Muscle of arm (tissue), 14 donors: ENCODE results near the gene SVIP. TPM values are rescaled to one million over a fixed set of nuclear protein-coding genes. Genes with fewer than 3 reads are reported as not detected.

ENCODE experiments used
- DNase-seq: peaks from one replicate; pipeline ENCODE4 v3.0.0-alpha.2; 2013
- long read RNA-seq, 11 donors: transcript quantifications; one replicate each; lab custom pipeline, GENCODE V29; 2026
- polyA plus RNA-seq, 12 donors: library from polyadenylated mRNA; unstranded; fragments of 120-200 nt; gene quantifications; one replicate each; pipeline ENCODE4 v1.2.1, GENCODE V29; 2013; ENCODE audit not compliant: insufficient read length in 12 of 12

The SVIP gene, protein sequence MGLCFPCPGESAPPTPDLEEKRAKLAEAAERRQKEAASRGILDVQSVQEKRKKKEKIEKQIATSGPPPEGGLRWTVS
- polyA plus RNA-seq = 10 to 100 TPM in 5 of 12 donors, 1 to 10 TPM in 6, not detected in 1; 7.1 to 15.9 (median 9.5) TPM
- long read RNA-seq, donor 1, full-length matches to known transcripts = 24 of 34 reads
- long read RNA-seq, donor 1, partial matches to known transcripts = 10 of 34 reads
- long read RNA-seq, donor 1, other reads (novel, unspliced or antisense) = 0 of 34 reads
- long read RNA-seq, donor 2, full-length matches to known transcripts = 8 of 8 reads
- long read RNA-seq, donor 2, partial matches to known transcripts = 0 of 8 reads
- long read RNA-seq, donor 2, other reads (novel, unspliced or antisense) = 0 of 8 reads
- long read RNA-seq, donor 3, full-length matches to known transcripts = 5 of 5 reads
- long read RNA-seq, donor 3, partial matches to known transcripts = 0 of 5 reads
- long read RNA-seq, donor 3, other reads (novel, unspliced or antisense) = 0 of 5 reads
- long read RNA-seq, donor 4 = 0 reads
- long read RNA-seq, donor 5 = 0 reads
- long read RNA-seq, donor 6, full-length matches to known transcripts = 6 of 6 reads
- long read RNA-seq, donor 6, partial matches to known transcripts = 0 of 6 reads
- long read RNA-seq, donor 6, other reads (novel, unspliced or antisense) = 0 of 6 reads
- long read RNA-seq, donor 7, full-length matches to known transcripts = 4 of 4 reads
- long read RNA-seq, donor 7, partial matches to known transcripts = 0 of 4 reads
- long read RNA-seq, donor 7, other reads (novel, unspliced or antisense) = 0 of 4 reads
- long read RNA-seq, donor 8, full-length matches to known transcripts = 13 of 13 reads
- long read RNA-seq, donor 8, partial matches to known transcripts = 0 of 13 reads
- long read RNA-seq, donor 8, other reads (novel, unspliced or antisense) = 0 of 13 reads
- long read RNA-seq, donor 9, full-length matches to known transcripts = 2 of 2 reads
- long read RNA-seq, donor 9, partial matches to known transcripts = 0 of 2 reads
- long read RNA-seq, donor 9, other reads (novel, unspliced or antisense) = 0 of 2 reads
- long read RNA-seq, donor 10, full-length matches to known transcripts = 2 of 2 reads
- long read RNA-seq, donor 10, partial matches to known transcripts = 0 of 2 reads
- long read RNA-seq, donor 10, other reads (novel, unspliced or antisense) = 0 of 2 reads
- long read RNA-seq, donor 11, full-length matches to known transcripts = 7 of 7 reads
- long read RNA-seq, donor 11, partial matches to known transcripts = 0 of 7 reads
- long read RNA-seq, donor 11, other reads (novel, unspliced or antisense) = 0 of 7 reads

DNA sequence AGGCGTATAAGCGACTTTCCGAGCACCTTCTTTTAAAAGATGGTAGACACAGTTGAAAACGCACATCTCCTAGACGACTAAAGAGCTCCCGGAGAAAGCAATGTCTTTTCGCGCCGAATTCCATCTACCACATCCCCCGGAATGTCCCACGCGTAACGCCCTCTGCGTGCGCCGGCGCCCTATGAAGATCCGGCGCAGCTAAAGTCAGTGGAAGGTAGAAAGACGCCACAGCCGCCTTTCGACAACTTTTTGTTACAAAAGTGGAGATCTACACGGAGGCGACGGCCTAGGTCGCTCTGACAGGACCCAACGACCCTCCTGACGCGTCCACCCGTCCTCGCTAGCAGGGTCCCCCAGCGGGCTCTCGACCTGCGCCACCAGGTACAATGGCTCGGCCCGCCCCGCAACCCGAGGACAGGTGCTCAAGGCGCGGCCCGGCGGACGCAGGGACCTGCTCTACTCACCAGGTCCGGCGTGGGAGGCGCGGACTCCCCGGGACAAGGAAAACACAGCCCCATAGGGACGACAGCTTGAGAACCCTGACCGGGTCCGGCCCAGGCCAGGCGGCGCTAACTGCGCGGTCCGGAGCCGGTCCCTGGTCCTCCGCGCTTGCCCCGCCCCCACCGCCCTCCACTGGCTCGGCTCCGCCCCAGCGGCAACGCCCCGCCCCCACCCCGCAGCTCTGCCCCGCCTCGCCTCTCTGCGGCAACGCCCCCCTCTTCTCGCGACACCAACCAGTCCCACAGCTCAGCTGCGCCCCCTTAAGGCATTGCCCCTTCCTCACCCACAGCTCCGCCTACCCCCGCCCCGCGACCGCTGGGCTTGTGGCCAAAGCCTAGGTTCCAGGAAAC is at the start of gene SVIP:
SVIP (minus strand) TSS at position 571 of the 851 bp plus-strand sequence; CDS start at position 518, 53 bp downstream.
- peak; percentile 85 for DNase-seq

- DNase-seq = no peak
These were observed 49.0 kb upstream of the SVIP start for GRCh38 chr11:22878604-22879003.

- no peak for DNase-seq
These were observed 48.4 kb upstream of the SVIP start for GRCh38 chr11:22878039-22878438.

GRCh38 chr11:22875869-22876473 is 46.4 kb upstream of the SVIP start:
- DNase-seq = peak; percentile 87

- no peak for DNase-seq
These were observed 39.7 kb upstream of the SVIP start for GRCh38 chr11:22869325-22869724.

- DNase-seq = no peak
These were observed 30.6 kb upstream of the SVIP start, which contains the start of gene CCDC179 for GRCh38 chr11:22860241-22860640. TSS of gene CCDC179 (minus strand) at chr11:22860474. CDS start at chr11:22860421, 53 bp downstream.

DNA sequence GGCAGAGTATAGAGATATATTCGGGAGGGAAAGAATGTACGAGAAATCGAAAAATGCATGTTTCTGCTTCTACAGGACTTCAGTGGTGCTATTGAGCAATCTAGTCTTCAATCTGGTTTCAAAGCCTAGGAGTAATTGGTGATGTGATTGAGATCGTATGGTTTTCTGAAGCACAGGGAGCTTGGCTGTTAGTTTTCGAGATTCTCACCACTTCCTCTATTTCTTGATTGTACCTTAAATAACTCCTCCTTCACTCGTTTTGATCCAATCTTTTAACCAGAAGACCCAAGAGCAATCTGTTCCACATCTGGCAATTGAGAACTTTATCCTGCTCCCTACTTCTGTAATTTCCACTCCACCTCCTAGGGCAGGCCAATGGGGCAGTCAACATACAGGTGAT is 30.2 kb upstream of the SVIP start:
- DNase-seq = no peak

GRCh38 chr11:22851477-22851876 is 21.9 kb upstream of the SVIP start:
- no peak for DNase-seq

- DNase-seq = no peak
These were observed 17.1 kb upstream of the SVIP start for GRCh38 chr11:22846726-22847125.

GRCh38 chr11:22832315-22833015 is 2.9 kb upstream of the SVIP start:
- no peak for DNase-seq

DNA sequence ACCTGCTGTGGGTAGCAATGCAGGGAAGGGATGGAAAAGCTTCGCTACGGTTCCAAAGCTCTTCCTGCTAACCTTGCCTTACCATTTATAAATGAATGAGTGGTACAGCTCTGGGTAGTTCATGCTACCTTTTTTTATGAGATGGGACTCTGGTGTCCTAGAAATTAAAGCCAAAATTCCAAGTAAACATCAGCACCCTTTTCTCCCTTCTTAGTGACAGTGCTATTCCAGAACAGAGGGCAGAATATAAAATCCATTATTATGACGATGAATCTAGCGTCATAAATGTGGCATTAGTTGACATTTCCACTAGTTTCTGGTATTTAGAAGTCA is 447 bp upstream of the SVIP start:
- DNase-seq = no peak

DNA sequence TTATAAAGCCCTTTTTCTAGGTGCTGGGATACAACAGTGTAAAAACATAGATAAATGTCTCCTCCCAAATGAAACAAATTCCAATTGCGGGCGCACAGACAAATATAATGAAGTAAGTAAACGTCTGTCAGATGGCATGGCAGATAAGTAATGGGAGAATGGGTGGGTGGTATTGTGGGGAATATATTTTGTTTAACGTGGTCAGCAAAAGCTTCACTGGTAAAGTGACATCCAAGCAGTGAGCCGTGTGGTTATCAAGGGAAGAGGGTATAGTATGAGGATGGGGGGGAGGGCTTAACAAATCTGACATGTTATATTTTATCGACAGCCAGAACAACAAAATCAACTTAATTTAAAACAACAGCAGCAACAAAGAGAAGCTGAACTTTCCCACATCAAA is 1.2 kb downstream of the SVIP start:
- DNase-seq = no peak

DNA sequence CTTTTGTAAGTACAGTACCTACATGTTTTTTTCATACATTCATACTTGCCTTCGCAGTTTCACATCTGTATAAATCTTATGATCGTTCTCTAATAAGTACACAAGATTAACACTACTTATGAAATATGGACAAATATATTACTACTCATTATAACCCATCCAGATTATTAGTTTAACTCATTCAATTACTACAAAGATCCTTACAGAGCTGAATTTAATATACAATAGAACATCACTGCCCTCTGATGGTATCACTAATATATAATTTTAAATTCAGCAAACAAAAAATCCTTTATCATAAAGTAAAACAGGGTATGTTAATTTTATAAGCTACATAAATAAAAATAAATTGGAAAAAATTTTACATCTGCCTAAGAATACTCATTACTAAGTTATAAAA is 7.4 kb downstream of the SVIP start:
- DNase-seq = no peak

DNA sequence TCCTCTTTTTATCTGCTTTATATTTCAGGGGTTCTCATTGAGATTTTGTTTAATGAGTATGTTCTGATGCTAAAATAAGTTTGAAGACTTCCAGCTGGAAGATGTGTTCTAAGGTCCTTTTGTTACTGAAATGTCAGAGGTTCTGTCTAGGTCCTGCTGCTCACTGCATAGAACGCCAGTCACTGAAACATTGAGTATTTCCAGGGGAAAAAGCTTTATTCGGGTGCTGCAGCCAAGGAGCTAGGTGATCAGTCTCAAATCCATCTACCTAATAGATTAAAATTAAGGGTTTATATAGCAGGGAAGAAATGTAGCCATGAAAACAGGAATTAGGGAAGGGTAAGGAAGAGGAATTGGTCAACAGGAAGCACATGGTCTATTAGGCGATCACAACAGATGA is 19.7 kb downstream of the SVIP start:
- DNase-seq = no peak

GRCh38 chr11:22808571-22809197 is 20.9 kb downstream of the SVIP start:
- DNase-seq = no peak

DNA sequence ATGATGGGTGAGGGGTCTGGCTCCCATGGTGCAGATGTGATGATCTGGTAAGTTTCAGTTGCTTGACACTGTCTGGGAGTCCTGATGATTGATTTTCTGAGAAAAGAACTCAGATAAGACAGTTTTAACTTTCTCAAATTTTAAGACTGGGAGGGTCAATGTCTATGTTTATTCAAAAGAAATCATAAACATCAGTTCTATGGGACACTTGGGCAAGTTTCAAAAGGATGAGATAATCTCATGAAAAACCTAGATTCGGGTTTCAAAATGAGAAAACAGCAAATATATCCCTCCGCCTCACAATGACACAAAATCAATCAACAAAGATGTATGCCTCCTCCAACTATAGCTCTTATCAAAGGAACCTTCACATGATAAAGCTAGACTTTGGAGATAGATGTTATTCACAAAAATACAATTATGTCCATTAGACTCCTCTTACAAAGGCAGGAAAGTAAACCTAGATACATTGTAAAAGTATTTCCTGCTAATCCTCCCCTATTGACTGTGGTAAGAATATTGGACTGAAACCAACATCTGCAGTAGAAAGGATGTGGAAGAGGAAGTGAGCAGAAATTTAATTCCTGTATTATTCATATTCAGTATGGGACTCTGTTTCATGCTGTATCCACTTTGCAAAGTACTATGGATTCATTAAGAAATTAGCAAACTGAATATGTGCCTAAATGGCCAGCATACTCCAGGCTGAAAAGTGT is 21.6 kb downstream of the SVIP start:
- DNase-seq = no peak

DNA sequence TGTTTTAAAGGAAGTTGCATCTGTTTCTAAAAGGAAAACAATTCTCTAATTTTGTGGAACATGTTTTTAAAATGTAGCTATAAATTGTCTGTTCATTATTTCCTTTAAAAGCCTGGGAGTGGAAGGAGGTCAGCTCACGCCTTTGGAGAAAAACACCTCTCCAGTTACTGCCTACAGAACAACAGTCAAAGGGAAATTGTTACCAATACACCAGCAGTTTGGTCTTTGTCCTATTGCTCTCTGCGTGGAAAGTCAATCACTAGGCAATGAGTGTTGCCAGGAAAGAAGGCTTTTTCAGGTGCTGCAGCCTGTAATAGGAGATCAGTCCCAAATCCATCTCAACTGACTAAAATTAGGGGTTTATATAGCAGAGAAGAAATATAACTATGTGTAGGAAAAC is 22.2 kb downstream of the SVIP start:
- DNase-seq = no peak

GRCh38 chr11:22802861-22803260 is 26.7 kb downstream of the SVIP start:
- no peak for DNase-seq

- no peak for DNase-seq
These were observed 29.1 kb downstream of the SVIP start for GRCh38 chr11:22800482-22800881.
